Peyer's patch (tissue), 4 donors: ENCODE measurements around the gene TMEM132C. TPM values are rescaled to one million over a fixed set of nuclear protein-coding genes. Genes with fewer than 3 reads are reported as not detected.

Experiments
- DNase-seq, 3 donors: peaks; one replicate each; pipeline ENCODE4 v3.0.0-alpha.2; 2017 to 2019
- H3K27ac ChIP-seq, 4 donors: fragments of 200-600 bp; sonication (generic); one replicate each; pipeline ENCODE4 v1.5.1; 2016 to 2019
- H3K27me3 ChIP-seq, 2 donors: fragments of 200-600 bp; sonication (generic); one replicate each; pipeline ENCODE4 v1.5.1; 2019
- H3K36me3 ChIP-seq, 3 donors: fragments of 200-600 bp; sonication (generic); one replicate each; pipeline ENCODE4 v1.5.1; 2016 to 2019
- H3K4me1 ChIP-seq, 4 donors: fragments of 200-600 bp; sonication (generic); one replicate each; pipeline ENCODE4 v1.5.1; 2016 to 2019
- H3K4me3 ChIP-seq, 4 donors: fragments of 200-600 bp; sonication (generic); 1 replicate in 3 of 4; 2 replicates in 1 of 4; pipeline ENCODE4 v1.5.1; 2016 to 2019; ENCODE audit warnings: mild to moderate bottlenecking in 1 of 4
- H3K9me3 ChIP-seq, 4 donors: fragments of 200-600 bp; sonication (generic); one replicate each; pipeline ENCODE4 v1.5.1; 2016 to 2019; ENCODE audit warnings: mild to moderate bottlenecking in 1 of 4
- CTCF ChIP-seq, 6 experiments: fragments of 450-650 bp in 4 of 6; fragments of 200-600 bp in 2 of 6; sonication (generic) in 1 of 6; IDR thresholded peaks; one replicate each; pipeline ENCODE4 v1.5.1; 2017 to 2019; ENCODE audit warnings: antibody characterized with exemption in 6 of 6, mild to moderate bottlenecking in 3 of 6, moderate library complexity in 1 of 6
- POLR2A ChIP-seq, 2 donors: fragments of 450-650 bp; IDR thresholded peaks; one replicate each; pipeline ENCODE4 v1.5.1; 2017; ENCODE audit warnings: antibody characterized with exemption in 2 of 2, mild to moderate bottlenecking in 2 of 2, moderate library complexity in 2 of 2
- total RNA-seq, 4 donors: library from RNA; depleted of rRNA; stranded (reverse); fragments of >200 nt; gene quantifications; one replicate each; pipeline ENCODE4 v1.1.0, GENCODE V29; 2016

Gene TMEM132C
- total RNA-seq, 4 donors from 2014 or later, result 0.88 to 5.0 (median 2.0) TPM

- H3K36me3 ChIP-seq, result no peaks in the 10 kb centered on the region
- no peak for TF ChIP-seq POLR2A (IDR thresholded peaks at IDR 0.05)
- TF ChIP-seq CTCF (IDR thresholded peaks at IDR 0.05), result no peak
- DNase-seq, result no peak
- no peak overlapping the region for H3K27ac ChIP-seq
- H3K9me3 ChIP-seq, result peaks cover 0 to 4% (median 0%) of the 10 kb centered on the region in 4 donors
- H3K4me1 ChIP-seq, result peaks cover 0 to 8% (median 0%) of the 10 kb centered on the region in 4 donors
- peak overlapping the region; percentile 1 to 41 (median 18) for H3K4me3 ChIP-seq
- H3K27me3 ChIP-seq, result peaks cover 0 to 11% of the 10 kb centered on the region in 2 donors
Observed at GRCh38 chr12:128267651-128268378, 845 bp downstream of the TMEM132C start.

- DNase-seq, result no peak
Observed at GRCh38 chr12:128268379-128268995, 1.5 kb downstream of the TMEM132C start.

GRCh38 chr12:128269181-128269591 lies 2.2 kb downstream of the TMEM132C start:
- H3K36me3 ChIP-seq, result no peaks in the 10 kb centered on the region
- TF ChIP-seq POLR2A (IDR thresholded peaks at IDR 0.05) (no peak), CTCF (IDR thresholded peaks at IDR 0.05) (no peak)
- DNase-seq, result no peak
- H3K4me3 ChIP-seq, result no peak overlapping the region
- peaks cover 0 to 8% (median 0%) of the 10 kb centered on the region in 4 donors for H3K4me1 ChIP-seq
- H3K27ac ChIP-seq, result no peak overlapping the region
- peaks cover 0 to 4% (median 0%) of the 10 kb centered on the region in 4 donors for H3K9me3 ChIP-seq
- peaks cover 0 to 11% of the 10 kb centered on the region in 2 donors for H3K27me3 ChIP-seq

More at GRCh38 chr12:128268379-128268995, 1.5 kb downstream of the TMEM132C start:
- no peak overlapping the region for H3K27ac ChIP-seq
- H3K9me3 ChIP-seq, result peaks cover 0 to 4% (median 0%) of the 10 kb centered on the region in 4 donors
- H3K36me3 ChIP-seq, result no peaks in the 10 kb centered on the region
- H3K4me1 ChIP-seq, result peaks cover 0 to 8% (median 0%) of the 10 kb centered on the region in 4 donors
- TF ChIP-seq CTCF (IDR thresholded peaks at IDR 0.05) (no peak), POLR2A (IDR thresholded peaks at IDR 0.05) (no peak)
- peaks cover 0 to 11% of the 10 kb centered on the region in 2 donors for H3K27me3 ChIP-seq
- H3K4me3 ChIP-seq, result peak overlapping the region in 3 of 4 donors; percentile 1 to 41 (median 9)

- H3K9me3 ChIP-seq, result no peaks in the 10 kb centered on the region
- H3K27me3 ChIP-seq, result no peaks in the 10 kb centered on the region
- H3K27ac ChIP-seq, result no peak overlapping the region
- no peak for TF ChIP-seq POLR2A (IDR thresholded peaks at IDR 0.05)
- no peak for TF ChIP-seq CTCF (IDR thresholded peaks at IDR 0.05)
- DNase-seq, result no peak
- no peak overlapping the region for H3K4me3 ChIP-seq
- no peaks in the 10 kb centered on the region for H3K4me1 ChIP-seq
- no peaks in the 10 kb centered on the region for H3K36me3 ChIP-seq
Observed at GRCh38 chr12:128276471-128276870, 9.5 kb downstream of the TMEM132C start.

GRCh38 chr12:128286970-128287369 lies 20.0 kb downstream of the TMEM132C start:
- no peak for TF ChIP-seq CTCF (IDR thresholded peaks at IDR 0.05)
- no peak for TF ChIP-seq POLR2A (IDR thresholded peaks at IDR 0.05)
- DNase-seq, result no peak
- Histone ChIP-seq H3K4me3 (no peak overlapping the region), H3K27ac (no peak overlapping the region), H3K4me1 (no peaks in the 10 kb centered on the region), H3K9me3 (no peaks in the 10 kb centered on the region), H3K27me3 (no peaks in the 10 kb centered on the region), H3K36me3 (no peaks in the 10 kb centered on the region)
